GM10266 (cell line): Measurements from ENCODE around the gene GPN1.
"Not testable (repeated sequence)": the region's sequence is repeated elsewhere in the genome, so short reads cannot be mapped to it uniquely, and the experiment has no call there.

ENCODE experiments used
- DNase-seq: peaks from one replicate; pipeline ENCODE4 v3.0.0; 2012; ENCODE audit errors: extremely low spot score
- TF ChIP-seq, protein P1 (sequence below): IDR thresholded peaks from 2 replicates; pipeline ENCODE4 v1.5.1; 2012; ENCODE audit warnings: mild to moderate bottlenecking, low read depth; ENCODE audit not compliant: control insufficient read depth, insufficient read depth; ENCODE audit errors: missing control alignments

The GPN1 gene

DNA sequence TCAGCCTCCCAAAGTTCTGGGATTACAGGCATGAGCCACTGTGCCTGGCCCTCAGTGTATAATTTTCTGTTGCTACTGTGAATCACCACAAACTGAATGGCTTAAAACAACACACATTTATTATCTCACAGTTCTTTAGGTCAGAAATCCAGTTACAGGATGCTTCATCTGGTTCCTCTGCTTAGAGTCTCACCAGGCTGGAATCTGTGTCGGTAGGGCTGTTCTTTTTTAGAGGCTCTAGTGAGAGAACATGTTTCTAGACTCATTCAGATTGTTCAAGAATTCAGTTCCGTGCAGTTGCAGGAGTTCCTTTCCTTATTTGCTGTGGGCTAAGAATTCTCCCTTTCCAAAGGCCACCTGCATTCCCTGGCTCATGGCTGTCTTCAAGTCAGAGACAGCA is 22.2 kb upstream of the GPN1 start:
- TF ChIP-seq, protein P1, sequence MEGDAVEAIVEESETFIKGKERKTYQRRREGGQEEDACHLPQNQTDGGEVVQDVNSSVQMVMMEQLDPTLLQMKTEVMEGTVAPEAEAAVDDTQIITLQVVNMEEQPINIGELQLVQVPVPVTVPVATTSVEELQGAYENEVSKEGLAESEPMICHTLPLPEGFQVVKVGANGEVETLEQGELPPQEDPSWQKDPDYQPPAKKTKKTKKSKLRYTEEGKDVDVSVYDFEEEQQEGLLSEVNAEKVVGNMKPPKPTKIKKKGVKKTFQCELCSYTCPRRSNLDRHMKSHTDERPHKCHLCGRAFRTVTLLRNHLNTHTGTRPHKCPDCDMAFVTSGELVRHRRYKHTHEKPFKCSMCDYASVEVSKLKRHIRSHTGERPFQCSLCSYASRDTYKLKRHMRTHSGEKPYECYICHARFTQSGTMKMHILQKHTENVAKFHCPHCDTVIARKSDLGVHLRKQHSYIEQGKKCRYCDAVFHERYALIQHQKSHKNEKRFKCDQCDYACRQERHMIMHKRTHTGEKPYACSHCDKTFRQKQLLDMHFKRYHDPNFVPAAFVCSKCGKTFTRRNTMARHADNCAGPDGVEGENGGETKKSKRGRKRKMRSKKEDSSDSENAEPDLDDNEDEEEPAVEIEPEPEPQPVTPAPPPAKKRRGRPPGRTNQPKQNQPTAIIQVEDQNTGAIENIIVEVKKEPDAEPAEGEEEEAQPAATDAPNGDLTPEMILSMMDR: no peak
- DNase-seq: no peak

DNA sequence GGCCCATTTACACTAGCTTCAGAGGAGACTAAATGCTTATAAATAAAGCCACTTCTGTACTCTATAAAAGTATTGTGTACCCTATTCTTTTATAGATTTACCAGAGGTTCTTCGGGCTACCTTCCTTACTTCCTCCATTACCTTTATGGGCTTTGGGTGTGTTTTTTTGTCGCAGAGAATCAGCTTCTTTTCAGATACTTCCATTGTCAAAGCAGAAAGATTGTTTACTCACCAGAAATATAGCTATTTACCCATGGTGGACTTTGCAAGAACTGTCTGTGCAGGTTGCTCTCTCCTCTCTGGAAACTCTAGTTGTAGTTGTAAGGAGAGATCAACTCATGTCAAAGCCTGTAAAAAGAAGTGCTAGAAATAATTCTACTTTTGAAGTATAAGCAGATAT is 14.9 kb upstream of the GPN1 start:
- TF ChIP-seq, protein P1: no peak

DNA sequence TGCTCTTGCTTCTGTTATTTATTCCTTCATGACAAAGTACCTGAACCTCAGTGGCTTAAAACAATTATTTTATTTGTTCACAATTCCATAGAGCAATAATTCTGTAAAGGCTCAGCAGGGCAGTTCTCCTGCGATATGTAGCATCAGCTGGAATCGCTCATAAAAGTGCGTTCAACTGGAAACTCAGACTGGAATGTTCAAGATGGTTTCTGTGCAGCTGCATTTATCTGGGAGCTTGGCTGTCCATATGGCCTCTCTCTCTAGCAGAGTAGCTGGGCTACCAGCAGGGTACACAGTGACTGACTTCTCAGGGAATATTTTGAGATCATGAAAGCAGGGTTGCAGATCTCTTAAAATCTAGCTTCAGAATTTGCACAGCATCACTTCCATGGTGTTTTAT is 13.5 kb upstream of the GPN1 start:
- TF ChIP-seq, protein P1: no peak
- no peak for DNase-seq

More for the DNA sequence above, 14.9 kb upstream of the GPN1 start:
- DNase-seq: no peak

DNA sequence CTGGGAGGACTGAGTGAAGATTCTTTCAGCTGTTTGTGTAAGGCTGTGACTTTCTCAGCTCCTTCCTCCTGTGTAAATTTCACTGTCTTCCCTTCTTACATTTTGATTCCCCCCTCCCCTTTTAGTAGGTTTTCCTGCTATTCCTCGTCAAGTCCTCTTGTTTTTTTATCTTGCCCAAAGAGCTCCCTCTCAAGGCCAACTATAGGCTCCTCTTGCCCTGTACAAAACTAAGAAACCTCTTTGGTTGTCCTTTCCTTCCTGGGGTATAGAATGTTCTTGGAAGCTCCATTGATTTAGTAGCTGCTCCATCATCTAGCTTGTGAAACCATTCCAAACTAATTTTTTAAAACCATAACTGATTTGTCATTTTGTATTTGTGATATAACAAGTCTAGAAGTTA is 7.3 kb upstream of the GPN1 start:
- TF ChIP-seq, protein P1: no peak
- no peak for DNase-seq

DNA sequence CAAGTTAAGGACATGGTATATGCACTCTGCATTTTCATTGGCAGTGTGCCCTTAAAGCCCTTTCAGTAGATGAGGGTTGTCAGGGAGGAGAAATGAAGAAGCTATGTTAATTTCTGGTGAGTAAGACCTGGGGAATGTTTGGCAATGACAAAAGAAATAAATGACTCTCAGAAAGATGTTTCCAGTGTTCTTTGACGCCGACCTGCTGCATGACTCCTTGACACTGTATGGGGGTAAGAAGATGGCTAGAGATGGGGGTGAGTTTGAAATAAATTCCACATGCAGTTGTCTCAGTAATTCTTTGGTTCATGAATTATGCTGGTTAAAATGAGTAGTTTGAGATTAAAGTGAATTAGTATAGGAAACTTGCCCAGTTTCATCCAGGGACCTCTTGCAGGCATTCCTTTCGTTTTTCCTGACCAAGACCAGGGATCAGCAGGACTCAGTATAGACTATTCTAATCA is 5.9 kb upstream of the GPN1 start:
- DNase-seq: no peak
- TF ChIP-seq, protein P1: no peak

DNA sequence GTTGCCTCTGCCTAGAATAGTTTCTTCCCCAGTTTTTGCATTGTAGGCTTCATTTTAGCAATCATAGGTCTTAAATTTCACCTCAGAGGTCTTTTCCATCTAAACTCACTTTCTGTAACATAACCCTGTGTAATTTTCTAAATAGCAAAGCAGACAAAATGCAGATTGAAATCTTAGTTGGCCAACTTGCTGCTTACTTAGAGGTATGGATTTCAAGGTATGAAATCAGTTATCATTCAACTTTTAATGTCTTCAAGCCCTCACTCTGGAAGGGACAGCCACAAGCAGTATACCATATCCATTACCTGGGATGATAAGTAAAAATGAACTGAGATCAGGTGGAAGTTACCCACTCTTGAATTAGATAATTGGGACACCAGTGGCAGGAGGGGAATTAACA is 3.9 kb upstream of the GPN1 start:
- TF ChIP-seq, protein P1: no peak
- no peak for DNase-seq

DNA sequence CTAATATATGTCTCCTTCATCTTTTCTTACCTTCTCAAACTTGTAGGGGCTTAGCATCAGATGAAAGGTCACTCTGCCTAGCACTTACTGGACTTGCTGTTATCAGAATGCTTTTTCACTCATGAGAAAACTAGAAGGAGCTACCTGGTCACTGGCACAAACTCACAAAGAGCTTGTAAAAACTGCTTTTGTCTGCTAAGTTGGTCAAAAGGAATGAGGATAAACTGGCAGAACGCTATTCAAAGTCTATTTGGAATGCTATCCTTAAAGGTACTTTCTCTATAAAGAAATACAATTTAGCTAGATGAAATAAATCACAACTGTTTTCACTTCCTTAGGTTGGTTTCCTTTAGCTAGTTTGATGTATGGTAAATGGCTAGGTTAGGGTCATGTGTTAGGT is 2.5 kb upstream of the GPN1 start:
- DNase-seq: not testable (repeated sequence)

DNA sequence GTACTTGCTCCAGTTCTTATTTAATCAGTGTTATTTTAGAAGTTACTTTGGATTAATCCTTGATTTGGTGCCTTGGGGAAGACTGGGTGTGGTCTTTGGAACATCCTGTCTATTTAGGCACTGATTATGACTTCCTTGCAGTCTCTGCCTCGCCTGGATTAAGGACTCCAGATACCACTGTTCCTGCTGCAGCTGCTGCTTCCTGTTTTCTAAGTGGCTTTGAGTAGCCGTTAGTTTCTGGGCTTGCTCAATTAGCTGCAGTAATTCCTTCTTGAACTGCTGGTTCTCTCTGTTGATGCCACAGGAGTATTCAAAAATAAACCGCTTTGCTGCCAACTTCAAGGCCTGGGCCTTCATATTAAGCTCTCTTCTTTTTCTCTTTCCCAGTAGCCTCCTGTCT is 1.9 kb upstream of the GPN1 start:
- DNase-seq: not testable (repeated sequence)
